PC-9 (cell line): ENCODE data around the gene BRPF1. TPM values are rescaled to one million over a fixed set of nuclear protein-coding genes. Genes with fewer than 3 reads are reported as not detected.

Experiments used
- BruUV-seq: library from RNA; stranded (reverse); fragments of 400-500 nt; replicated peaks from 2 replicates; lab custom pipeline; 2021; lab: Mats Ljungman, UMichigan
- CTCF ChIA-PET: fragments of 300-600 bp; sonication (Branson Sonifier 250); formaldehyde crosslinking; loops from one replicate; lab custom pipeline; 2022; ENCODE audit warnings: antibody characterized with exemption; lab: Charles Lee
- POLR2A ChIA-PET: fragments of 300-600 bp; sonication (Branson Sonifier 250); formaldehyde crosslinking; loops from one replicate; lab custom pipeline; 2022; ENCODE audit warnings: antibody characterized with exemption; ENCODE audit not compliant: unreplicated experiment; lab: Charles Lee
- DNase-seq, 2 experiments: peaks; one replicate each; pipeline versions ENCODE4 v3.0.0 to v3.0.0-alpha.2; 2015 to 2022; ENCODE audit warnings: mixed read lengths in 1 of 2
- H2AFZ ChIP-seq: fragments of 200-600 bp; sonication (generic); 2 replicates; pipeline ENCODE4 v1.8.1; 2017; ENCODE audit warnings: antibody characterized with exemption
- H3F3A ChIP-seq: fragments of 200-600 bp; sonication (generic); 2 replicates; pipeline ENCODE4 v1.8.1; 2017; ENCODE audit warnings: antibody characterized with exemption, mild to moderate bottlenecking, low read depth; ENCODE audit not compliant: insufficient read depth
- H3K27ac ChIP-seq: fragments of 200-600 bp; sonication (generic); 2 replicates; pipeline ENCODE4 v1.6.1; 2016; ENCODE audit warnings: mixed run types
- H3K27me3 ChIP-seq: fragments of 200-600 bp; sonication (generic); 2 replicates; pipeline ENCODE4 v1.6.1; 2016; ENCODE audit warnings: low read depth, mixed run types; ENCODE audit not compliant: insufficient read depth
- H3K36me3 ChIP-seq: fragments of 200-600 bp; sonication (generic); 2 replicates; pipeline ENCODE4 v1.6.1; 2016; ENCODE audit warnings: low read depth, mixed run types
- H3K4me1 ChIP-seq: fragments of 200-600 bp; sonication (generic); replicated peaks from 2 replicates; pipeline ENCODE4 v1.6.1; 2016; ENCODE audit warnings: mixed run types; ENCODE audit not compliant: insufficient read depth
- H3K4me2 ChIP-seq: fragments of 200-600 bp; sonication (generic); 2 replicates; pipeline ENCODE4 v1.6.1; 2017; ENCODE audit warnings: mixed run types
- H3K4me3 ChIP-seq: fragments of 200-600 bp; sonication (generic); 2 replicates; pipeline ENCODE4 v1.6.1; 2016; ENCODE audit warnings: mixed run types
- H3K79me2 ChIP-seq: fragments of 200-600 bp; sonication (generic); 2 replicates; pipeline ENCODE4 v1.6.1; 2017; ENCODE audit warnings: low read depth, mixed run types
- H3K9me2 ChIP-seq: fragments of 200-600 bp; sonication (generic); 2 replicates; pipeline ENCODE4 v1.8.1; 2017; ENCODE audit warnings: mild to moderate bottlenecking; ENCODE audit not compliant: insufficient read depth
- H3K9me3 ChIP-seq: fragments of 200-600 bp; sonication (generic); 2 replicates; pipeline ENCODE4 v1.8.1; 2016; ENCODE audit warnings: low read depth; ENCODE audit not compliant: insufficient read depth
- H4K20me1 ChIP-seq: fragments of 200-600 bp; sonication (generic); 2 replicates; pipeline ENCODE4 v1.8.1; 2017; ENCODE audit not compliant: insufficient read depth
- EZH2 ChIP-seq: fragments of 200-600 bp; sonication (generic); IDR thresholded peaks from 2 replicates; pipeline ENCODE4 v1.8.0; 2017; ENCODE audit warnings: antibody characterized with exemption, low read depth
- intact Hi-C: fragments of 100-400 bp; cut with micrococcal nuclease; formaldehyde crosslinking; loops from one replicate; pipeline ENCODE4 v1.10.0; 2022; ENCODE audit not compliant: unreplicated experiment
- total RNA-seq: library from RNA; stranded (reverse); gene quantifications from 2 replicates; pipeline ENCODE4 v1.2.3, GENCODE V29; 2021
- TF ChIP-seq, protein P1 (sequence below): fragments of 200-600 bp; sonication (generic); conservative IDR thresholded peaks from 2 replicates; pipeline ENCODE4 v1.6.1; 2017; ENCODE audit warnings: mixed run types, antibody characterized with exemption, mild to moderate bottlenecking, moderate library complexity

The BRPF1 gene
- total RNA-seq, 1 experiment from 2014 or later = 15.9 TPM

DNA sequence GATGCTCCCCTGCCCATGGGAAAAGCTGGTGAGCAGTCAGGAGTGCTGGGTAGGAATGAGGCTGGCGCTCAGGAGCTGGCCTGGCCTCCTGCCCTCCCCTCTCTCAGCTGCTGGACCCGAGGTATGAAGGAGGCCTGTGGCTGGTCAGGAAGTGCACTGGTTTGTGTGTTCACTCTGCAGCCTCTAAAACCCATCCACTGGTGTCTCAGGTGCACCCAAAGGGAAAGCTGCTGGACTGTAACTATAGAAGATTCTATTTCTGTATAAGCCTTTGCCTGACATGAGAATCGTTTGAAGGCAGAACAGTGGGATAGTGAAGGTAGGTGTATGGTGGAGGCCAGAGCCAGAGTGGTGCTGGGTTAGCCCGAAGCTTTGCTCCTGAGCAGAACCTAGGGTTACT is 33.6 kb upstream of the BRPF1 start:
- Histone ChIP-seq H3F3A (no peaks in the 10 kb centered on the region), H3K4me1 (no peaks in the 10 kb centered on the region), H2AFZ (no peak overlapping the region), H3K36me3 (peaks cover 8% of the 10 kb centered on the region; the same call in 1 of the 2 replicates), H3K4me2 (no peak overlapping the region), H4K20me1 (no peaks in the 10 kb centered on the region), H3K27ac (no peak overlapping the region), H3K4me3 (no peak overlapping the region), H3K27me3 (no peaks in the 10 kb centered on the region), H3K79me2 (no peaks in the 10 kb centered on the region), H3K9me3 (no peaks in the 10 kb centered on the region), H3K9me2 (no peaks in the 10 kb centered on the region)
- TF ChIP-seq, protein P1, sequence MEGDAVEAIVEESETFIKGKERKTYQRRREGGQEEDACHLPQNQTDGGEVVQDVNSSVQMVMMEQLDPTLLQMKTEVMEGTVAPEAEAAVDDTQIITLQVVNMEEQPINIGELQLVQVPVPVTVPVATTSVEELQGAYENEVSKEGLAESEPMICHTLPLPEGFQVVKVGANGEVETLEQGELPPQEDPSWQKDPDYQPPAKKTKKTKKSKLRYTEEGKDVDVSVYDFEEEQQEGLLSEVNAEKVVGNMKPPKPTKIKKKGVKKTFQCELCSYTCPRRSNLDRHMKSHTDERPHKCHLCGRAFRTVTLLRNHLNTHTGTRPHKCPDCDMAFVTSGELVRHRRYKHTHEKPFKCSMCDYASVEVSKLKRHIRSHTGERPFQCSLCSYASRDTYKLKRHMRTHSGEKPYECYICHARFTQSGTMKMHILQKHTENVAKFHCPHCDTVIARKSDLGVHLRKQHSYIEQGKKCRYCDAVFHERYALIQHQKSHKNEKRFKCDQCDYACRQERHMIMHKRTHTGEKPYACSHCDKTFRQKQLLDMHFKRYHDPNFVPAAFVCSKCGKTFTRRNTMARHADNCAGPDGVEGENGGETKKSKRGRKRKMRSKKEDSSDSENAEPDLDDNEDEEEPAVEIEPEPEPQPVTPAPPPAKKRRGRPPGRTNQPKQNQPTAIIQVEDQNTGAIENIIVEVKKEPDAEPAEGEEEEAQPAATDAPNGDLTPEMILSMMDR = no peak
- TF ChIP-seq EZH2 = no peak
- POLR2A ChIA-PET = no interaction called here
- CTCF ChIA-PET = no interaction called here
- intact Hi-C loops = no loop called here
- no peak for DNase-seq
- no TSS peak for BruUV-seq

DNA sequence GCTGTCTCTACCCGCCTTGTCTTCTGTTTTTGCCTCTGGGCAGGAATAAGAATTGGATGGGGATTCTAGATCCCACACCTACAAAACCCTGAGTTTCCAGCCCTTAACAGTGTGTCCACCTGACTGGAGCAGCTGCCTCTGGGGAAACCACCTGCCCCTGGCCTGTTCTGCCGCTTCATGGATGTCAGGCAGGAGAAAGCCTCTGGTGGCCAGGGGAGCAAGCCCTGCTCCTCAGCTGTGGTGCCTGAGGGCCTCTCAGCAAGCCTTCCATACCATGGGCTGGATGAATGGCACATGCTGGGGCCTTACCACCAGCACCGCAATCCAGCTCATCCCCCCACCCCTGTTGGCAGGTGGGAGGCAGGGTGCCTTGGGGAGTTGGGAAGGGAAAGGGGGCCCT is 33.2 kb upstream of the BRPF1 start:
- H3K4me2 ChIP-seq = no peak overlapping the region
- POLR2A ChIA-PET = no interaction called here
- no TSS peak for BruUV-seq
- no peaks in the 10 kb centered on the region for H3K9me3 ChIP-seq
- no peak for DNase-seq
- peaks cover 8% of the 10 kb centered on the region; the same call in 1 of the 2 replicates for H3K36me3 ChIP-seq
- H3K27me3 ChIP-seq = no peaks in the 10 kb centered on the region
- H3K9me2 ChIP-seq = no peaks in the 10 kb centered on the region
- H2AFZ ChIP-seq = no peak overlapping the region
- no peaks in the 10 kb centered on the region for H3F3A ChIP-seq
- no peak overlapping the region for H3K4me3 ChIP-seq
- CTCF ChIA-PET = no interaction called here
- no peak for TF ChIP-seq EZH2
- TF ChIP-seq, protein P1 = no peak
- no peaks in the 10 kb centered on the region for H4K20me1 ChIP-seq
- no peaks in the 10 kb centered on the region for H3K79me2 ChIP-seq
- no peak overlapping the region for H3K27ac ChIP-seq
- intact Hi-C loops = no loop called here
- H3K4me1 ChIP-seq = no peaks in the 10 kb centered on the region

DNA sequence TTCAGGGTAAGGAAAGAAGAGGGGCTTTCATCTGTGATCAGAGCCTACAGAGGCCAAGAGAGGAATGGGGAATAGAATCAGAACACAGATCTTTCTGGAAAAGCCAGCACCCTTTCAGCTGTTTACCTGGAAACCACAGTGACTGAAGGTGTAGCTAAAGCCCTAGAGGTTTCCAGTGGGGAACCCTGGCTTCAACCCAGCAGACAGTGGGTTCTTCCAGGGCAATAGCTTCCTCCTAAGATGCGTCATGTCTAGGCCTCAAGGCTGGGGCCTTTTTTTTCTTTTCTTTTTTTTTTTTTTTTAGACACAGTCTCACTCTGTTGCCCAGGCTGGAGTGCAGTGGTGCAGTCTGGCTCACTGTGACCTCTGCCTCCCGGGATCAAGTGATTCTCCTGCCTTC is 31.0 kb upstream of the BRPF1 start:
- no TSS peak for BruUV-seq
- H3K27ac ChIP-seq = no peak overlapping the region
- no peaks in the 10 kb centered on the region for H3K4me1 ChIP-seq
- H4K20me1 ChIP-seq = no peaks in the 10 kb centered on the region
- no peak overlapping the region for H3K4me2 ChIP-seq
- TF ChIP-seq, protein P1 = no peak
- no peak for TF ChIP-seq EZH2
- H3K9me3 ChIP-seq = no peaks in the 10 kb centered on the region
- no peaks in the 10 kb centered on the region for H3K27me3 ChIP-seq
- no peaks in the 10 kb centered on the region for H3K9me2 ChIP-seq
- no peak overlapping the region for H2AFZ ChIP-seq
- no peaks in the 10 kb centered on the region for H3K79me2 ChIP-seq
- ChIA-PET CTCF (no interaction called here), POLR2A (interaction anchor here (0.6 kb wide), 2 partner anchors 21 to 347 kb away, joined by 3 to 7 read pairs; no protein-coding TSS in a partner anchor)
- no peaks in the 10 kb centered on the region for H3F3A ChIP-seq
- no peaks in the 10 kb centered on the region for H3K36me3 ChIP-seq
- no peak for DNase-seq
- no peak overlapping the region for H3K4me3 ChIP-seq
- intact Hi-C loops = no loop called here
